ENCODE results near the gene BPIFA1. TPM values are rescaled to one million over a fixed set of nuclear protein-coding genes. Genes with fewer than 3 reads are reported as not detected.

Gene BPIFA1
- total RNA-seq, 1 donor from 2014 or later, result not detected

- Histone ChIP-seq H3K36me3 (ENCODE audit: insufficient read depth, low read length) (no peaks in the 10 kb centered on the region), H4K20me1 (ENCODE audit: insufficient read depth, low read length) (no peaks in the 10 kb centered on the region), H3K9ac (ENCODE audit: low read length) (no peak overlapping the region), H2AFZ (ENCODE audit: low read depth, low read length) (no peak overlapping the region), H3K27me3 (ENCODE audit: insufficient read depth, low read length) (no peaks in the 10 kb centered on the region), H3K4me3 (ENCODE audit: insufficient read depth, low read depth, low read length) (no peak overlapping the region), H3K9me3 (ENCODE audit: insufficient read depth, low read depth, low read length) (no peaks in the 10 kb centered on the region), H3K4me1 (ENCODE audit: insufficient read depth, low read length) (no peaks in the 10 kb centered on the region), H3K27ac (ENCODE audit: low read depth, low read length) (no peak overlapping the region), H3K4me2 (ENCODE audit: low read length) (no peak overlapping the region), H3K79me2 (ENCODE audit: insufficient read depth, low read length) (no peaks in the 10 kb centered on the region)
- Mint-ChIP-seq H3K4me3 (ENCODE audit: unreplicated experiment) (no peak overlapping the region), H3K36me3 (ENCODE audit: low read depth, unreplicated experiment) (peaks cover 1% of the 10 kb centered on the region), H3K27me3 (ENCODE audit: low read depth, unreplicated experiment) (peaks cover 70% of the 10 kb centered on the region), H3K27ac (ENCODE audit: unreplicated experiment) (no peak overlapping the region), H3K9me3 (ENCODE audit: unreplicated experiment) (peaks cover 11% of the 10 kb centered on the region), H3K4me1 (ENCODE audit: low read depth, unreplicated experiment) (no peaks in the 10 kb centered on the region)
- FAIRE-seq (no peak), DNase-seq (ENCODE audit: low read depth) (no peak)
- no peak for TF ChIP-seq EZH2 (IDR thresholded peaks at IDR 0.05; ENCODE audit: insufficient read depth, low read length)
- TF ChIP-seq, protein P1, sequence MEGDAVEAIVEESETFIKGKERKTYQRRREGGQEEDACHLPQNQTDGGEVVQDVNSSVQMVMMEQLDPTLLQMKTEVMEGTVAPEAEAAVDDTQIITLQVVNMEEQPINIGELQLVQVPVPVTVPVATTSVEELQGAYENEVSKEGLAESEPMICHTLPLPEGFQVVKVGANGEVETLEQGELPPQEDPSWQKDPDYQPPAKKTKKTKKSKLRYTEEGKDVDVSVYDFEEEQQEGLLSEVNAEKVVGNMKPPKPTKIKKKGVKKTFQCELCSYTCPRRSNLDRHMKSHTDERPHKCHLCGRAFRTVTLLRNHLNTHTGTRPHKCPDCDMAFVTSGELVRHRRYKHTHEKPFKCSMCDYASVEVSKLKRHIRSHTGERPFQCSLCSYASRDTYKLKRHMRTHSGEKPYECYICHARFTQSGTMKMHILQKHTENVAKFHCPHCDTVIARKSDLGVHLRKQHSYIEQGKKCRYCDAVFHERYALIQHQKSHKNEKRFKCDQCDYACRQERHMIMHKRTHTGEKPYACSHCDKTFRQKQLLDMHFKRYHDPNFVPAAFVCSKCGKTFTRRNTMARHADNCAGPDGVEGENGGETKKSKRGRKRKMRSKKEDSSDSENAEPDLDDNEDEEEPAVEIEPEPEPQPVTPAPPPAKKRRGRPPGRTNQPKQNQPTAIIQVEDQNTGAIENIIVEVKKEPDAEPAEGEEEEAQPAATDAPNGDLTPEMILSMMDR (IDR thresholded peaks at IDR 0.05; ENCODE audit: insufficient read depth, low read depth, low read length), result no peak
Observed at GRCh38 chr20:33239418-33239817, 3.6 kb downstream of the BPIFA1 start.

- no peaks in the 10 kb centered on the region for H3K27me3 ChIP-seq (ENCODE audit: insufficient read depth, low read length)
- TF ChIP-seq EZH2 (IDR thresholded peaks at IDR 0.05; ENCODE audit: insufficient read depth, low read length), result no peak
- TF ChIP-seq, protein P1 (IDR thresholded peaks at IDR 0.05; ENCODE audit: insufficient read depth, low read depth, low read length), result no peak
- Mint-ChIP-seq H3K4me1 (ENCODE audit: low read depth, unreplicated experiment) (no peaks in the 10 kb centered on the region), H3K36me3 (ENCODE audit: low read depth, unreplicated experiment) (peaks cover 1% of the 10 kb centered on the region), H3K4me3 (ENCODE audit: unreplicated experiment) (no peak overlapping the region), H3K27ac (ENCODE audit: unreplicated experiment) (no peak overlapping the region), H3K9me3 (ENCODE audit: unreplicated experiment) (peaks cover 11% of the 10 kb centered on the region), H3K27me3 (ENCODE audit: low read depth, unreplicated experiment) (peaks cover 66% of the 10 kb centered on the region)
- H3K4me2 ChIP-seq (ENCODE audit: low read length), result no peak overlapping the region
- no peak overlapping the region for H3K9ac ChIP-seq (ENCODE audit: low read length)
- no peak overlapping the region for H3K27ac ChIP-seq (ENCODE audit: low read depth, low read length)
- H4K20me1 ChIP-seq (ENCODE audit: insufficient read depth, low read length), result no peaks in the 10 kb centered on the region
- no peaks in the 10 kb centered on the region for H3K4me1 ChIP-seq (ENCODE audit: insufficient read depth, low read length)
- no peaks in the 10 kb centered on the region for H3K36me3 ChIP-seq (ENCODE audit: insufficient read depth, low read length)
- H3K9me3 ChIP-seq (ENCODE audit: insufficient read depth, low read depth, low read length), result no peaks in the 10 kb centered on the region
- H3K79me2 ChIP-seq (ENCODE audit: insufficient read depth, low read length), result no peaks in the 10 kb centered on the region
- no peak overlapping the region for H3K4me3 ChIP-seq (ENCODE audit: insufficient read depth, low read depth, low read length)
- no peak overlapping the region for H2AFZ ChIP-seq (ENCODE audit: low read depth, low read length)
- no peak for DNase-seq (ENCODE audit: low read depth)
- FAIRE-seq, result no peak
Observed at GRCh38 chr20:33239979-33240736, 4.4 kb downstream of the BPIFA1 start.

GRCh38 chr20:33240923-33241322, 5.1 kb downstream of the BPIFA1 start:
- Histone ChIP-seq H4K20me1 (ENCODE audit: insufficient read depth, low read length) (no peaks in the 10 kb centered on the region), H3K79me2 (ENCODE audit: insufficient read depth, low read length) (no peaks in the 10 kb centered on the region), H2AFZ (ENCODE audit: low read depth, low read length) (no peak overlapping the region), H3K4me2 (ENCODE audit: low read length) (no peak overlapping the region), H3K27me3 (ENCODE audit: insufficient read depth, low read length) (no peaks in the 10 kb centered on the region), H3K4me1 (ENCODE audit: insufficient read depth, low read length) (no peaks in the 10 kb centered on the region), H3K9ac (ENCODE audit: low read length) (no peak overlapping the region), H3K27ac (ENCODE audit: low read depth, low read length) (no peak overlapping the region), H3K9me3 (ENCODE audit: insufficient read depth, low read depth, low read length) (no peaks in the 10 kb centered on the region), H3K36me3 (ENCODE audit: insufficient read depth, low read length) (no peaks in the 10 kb centered on the region), H3K4me3 (ENCODE audit: insufficient read depth, low read depth, low read length) (no peak overlapping the region)
- H3K27me3 Mint-ChIP-seq (ENCODE audit: low read depth, unreplicated experiment), result peaks cover 64% of the 10 kb centered on the region
- TF ChIP-seq, protein P1 (IDR thresholded peaks at IDR 0.05; ENCODE audit: insufficient read depth, low read depth, low read length), result no peak
- TF ChIP-seq EZH2 (IDR thresholded peaks at IDR 0.05; ENCODE audit: insufficient read depth, low read length), result no peak
- H3K4me3 Mint-ChIP-seq (ENCODE audit: unreplicated experiment), result no peak overlapping the region
- H3K36me3 Mint-ChIP-seq (ENCODE audit: low read depth, unreplicated experiment), result peaks cover 1% of the 10 kb centered on the region
- FAIRE-seq (no peak), DNase-seq (ENCODE audit: low read depth) (no peak)
- H3K9me3 Mint-ChIP-seq (ENCODE audit: unreplicated experiment), result peaks cover 11% of the 10 kb centered on the region
- no peak overlapping the region for H3K27ac Mint-ChIP-seq (ENCODE audit: unreplicated experiment)
- no peaks in the 10 kb centered on the region for H3K4me1 Mint-ChIP-seq (ENCODE audit: low read depth, unreplicated experiment)

Data from astrocyte (in vitro differentiated cells and primary cell).